BJ (cell line): ENCODE results near the gene MYH15. TPM values are rescaled to one million over a fixed set of nuclear protein-coding genes. Genes with fewer than 3 reads are reported as not detected.

Experiments used
- CTCF ChIA-PET: fragments of 350-600 bp; formaldehyde crosslinking; extraction: SDS; loops from one replicate; lab custom pipeline; 2021; ENCODE audit warnings: antibody characterized with exemption, inconsistent platforms; lab: Yijun Ruan, JAX
- POLR2A ChIA-PET: fragments of 300-600 bp; sonication (Branson Sonifier 250); formaldehyde crosslinking; extraction: SDS; loops from one replicate; lab custom pipeline; 2021; ENCODE audit warnings: antibody characterized with exemption; lab: Charles Lee
- DNase-seq: peaks from one replicate; pipeline ENCODE4 v3.0.0-alpha.2; 2011; ENCODE audit warnings: low read depth
- H3K27me3 ChIP-seq: 2 replicates; pipeline ENCODE4 v1.6.0; 2011; ENCODE audit warnings: low read length; ENCODE audit not compliant: control insufficient read depth, insufficient read depth
- H3K36me3 ChIP-seq: 2 replicates; pipeline ENCODE4 v1.5.1; 2011; ENCODE audit warnings: low read length; ENCODE audit not compliant: control insufficient read depth, insufficient read depth
- H3K4me3 ChIP-seq: 2 replicates; pipeline ENCODE4 v1.5.1; 2011; ENCODE audit warnings: low read depth, mild to moderate bottlenecking, control low read depth, low read length
- CTCF ChIP-seq: IDR thresholded peaks from 2 replicates; pipeline ENCODE4 v1.5.1; 2011; ENCODE audit warnings: low read depth, mild to moderate bottlenecking, control low read depth, inconsistent platforms, low read length, moderate library complexity; ENCODE audit not compliant: insufficient read depth
- polyA plus RNA-seq: library from polyadenylated mRNA; depleted of rRNA; stranded (reverse); fragments of >200 nt; gene quantifications from 2 replicates; pipeline ENCODE4 v1.2.3, GENCODE V29; 2011

MYH15 gene
- polyA plus RNA-seq, 1 experiment = 0.02 TPM

GRCh38 chr3:108538083-108538482 is 27.7 kb upstream of the MYH15 start:
- Histone ChIP-seq H3K4me3 (no peak overlapping the region), H3K27me3 (no peaks in the 10 kb centered on the region), H3K36me3 (no peaks in the 10 kb centered on the region)
- ChIA-PET POLR2A (no interaction called here), CTCF (interaction anchor here (0.6 kb wide), 1 partner anchor 59 kb away, joined by 3 read pairs; no protein-coding TSS in a partner anchor)
- no peak for TF ChIP-seq CTCF
- DNase-seq = no peak

GRCh38 chr3:108528459-108529252 is 18.3 kb upstream of the MYH15 start:
- no peak for TF ChIP-seq CTCF
- CTCF ChIA-PET = no interaction called here
- POLR2A ChIA-PET = no interaction called here
- no peaks in the 10 kb centered on the region for H3K36me3 ChIP-seq
- H3K27me3 ChIP-seq = no peaks in the 10 kb centered on the region; the same call in 1 of the 2 replicates
- H3K4me3 ChIP-seq = no peak overlapping the region
- no peak for DNase-seq

GRCh38 chr3:108527817-108528216 is 17.4 kb upstream of the MYH15 start:
- DNase-seq = no peak
- POLR2A ChIA-PET = no interaction called here
- Histone ChIP-seq H3K27me3 (no peaks in the 10 kb centered on the region; the same call in 1 of the 2 replicates), H3K4me3 (no peak overlapping the region), H3K36me3 (no peaks in the 10 kb centered on the region)
- no peak for TF ChIP-seq CTCF
- CTCF ChIA-PET = no interaction called here

- Histone ChIP-seq H3K27me3 (no peaks in the 10 kb centered on the region; the same call in 1 of the 2 replicates), H3K4me3 (no peak overlapping the region), H3K36me3 (no peaks in the 10 kb centered on the region)
- no peak for DNase-seq
- ChIA-PET POLR2A (no interaction called here), CTCF (interaction anchor here (0.7 to 1.4 kb wide), 3 partner anchors 9 to 20 kb away, joined by 3 to 5 read pairs (median 3); no protein-coding TSS in a partner anchor)
- no peak for TF ChIP-seq CTCF
These were observed 16.7 kb upstream of the MYH15 start for GRCh38 chr3:108527109-108527508.

GRCh38 chr3:108525971-108526370 is 15.6 kb upstream of the MYH15 start:
- POLR2A ChIA-PET = no interaction called here
- CTCF ChIA-PET = interaction anchor here (0.6 to 2.1 kb wide), 4 partner anchors 17 to 779 kb away, joined by 3 to 7 read pairs (median 4); no protein-coding TSS in a partner anchor
- Histone ChIP-seq H3K4me3 (no peak overlapping the region), H3K36me3 (no peaks in the 10 kb centered on the region), H3K27me3 (no peaks in the 10 kb centered on the region; the same call in 1 of the 2 replicates)
- TF ChIP-seq CTCF = no peak
- DNase-seq = no peak
